ENCODE measurements around the gene LTBP1.

The LTBP1 gene

DNA sequence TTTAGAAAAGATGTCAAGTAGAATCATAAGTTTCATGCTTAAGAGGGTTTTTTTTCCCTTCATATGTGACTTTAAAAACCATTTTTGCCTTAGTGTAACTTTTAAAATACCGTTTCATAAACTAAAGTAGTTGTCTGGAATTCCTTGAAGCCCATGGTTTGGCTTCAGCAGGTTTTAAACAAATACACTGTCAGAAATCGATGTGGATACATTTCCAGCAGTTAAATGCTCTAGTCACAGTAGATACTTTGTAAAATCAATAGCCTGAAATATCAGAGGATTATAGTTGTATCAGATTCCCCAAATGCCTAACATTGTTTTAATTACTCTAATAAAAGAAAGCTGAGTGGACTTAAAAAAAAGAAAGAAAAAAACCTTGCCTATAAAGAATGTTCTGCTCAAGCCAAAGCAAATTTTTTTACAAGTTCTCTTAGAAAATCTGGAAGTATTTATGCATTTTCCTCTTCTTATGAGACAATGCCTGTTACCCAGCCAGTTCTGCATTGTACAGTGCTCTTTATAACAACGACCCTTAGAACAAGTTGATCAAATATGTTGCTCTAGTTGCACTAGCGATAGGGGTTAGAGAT is 260.5 kb downstream of the LTBP1 start:
- DNase-seq = no peak

DNA sequence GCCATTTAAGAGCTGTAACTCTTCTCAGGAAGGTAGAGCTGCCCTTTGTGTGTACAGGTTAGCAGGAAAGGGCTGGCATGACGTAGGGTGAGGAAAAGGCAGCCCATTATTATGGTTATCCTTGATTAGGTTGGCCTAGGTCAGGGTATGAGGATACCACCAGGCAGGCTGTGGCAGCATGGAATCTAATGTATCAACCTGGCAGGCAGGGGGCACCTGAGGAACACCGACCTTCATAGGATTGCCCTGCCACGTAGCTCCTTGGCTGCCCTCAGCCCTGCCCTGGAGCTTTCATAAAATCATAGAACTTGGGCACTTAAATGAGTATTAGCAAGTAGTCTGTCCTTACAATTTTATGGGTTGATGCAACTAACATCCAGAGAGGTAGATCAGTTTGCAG is 261.6 kb downstream of the LTBP1 start:
- DNase-seq = peak; percentile 4

GRCh38 chr2:33209976-33210375 is 263.2 kb downstream of the LTBP1 start:
- DNase-seq = no peak

- no peak for DNase-seq
These were observed 263.9 kb downstream of the LTBP1 start for GRCh38 chr2:33210626-33211025.

DNA sequence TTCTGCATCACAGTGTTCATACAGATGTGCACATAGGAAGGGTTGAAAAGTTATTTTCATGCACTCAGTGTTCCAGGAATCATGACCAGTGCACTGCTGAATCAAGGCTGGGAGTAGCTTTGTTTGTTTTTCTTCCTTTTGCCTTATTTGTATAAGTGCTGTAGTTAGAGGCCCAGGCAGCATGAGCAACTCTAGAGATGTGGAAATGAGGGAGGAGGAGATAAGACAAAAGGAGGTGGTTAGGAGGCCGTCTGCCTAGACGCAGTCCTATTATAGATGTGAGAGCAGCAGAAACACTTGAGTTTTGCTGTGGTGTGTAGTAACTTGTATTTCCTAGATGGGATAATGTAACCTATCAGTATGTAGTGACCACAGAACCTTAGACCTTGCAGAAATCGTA is 265.4 kb downstream of the LTBP1 start:
- DNase-seq = no peak

DNA sequence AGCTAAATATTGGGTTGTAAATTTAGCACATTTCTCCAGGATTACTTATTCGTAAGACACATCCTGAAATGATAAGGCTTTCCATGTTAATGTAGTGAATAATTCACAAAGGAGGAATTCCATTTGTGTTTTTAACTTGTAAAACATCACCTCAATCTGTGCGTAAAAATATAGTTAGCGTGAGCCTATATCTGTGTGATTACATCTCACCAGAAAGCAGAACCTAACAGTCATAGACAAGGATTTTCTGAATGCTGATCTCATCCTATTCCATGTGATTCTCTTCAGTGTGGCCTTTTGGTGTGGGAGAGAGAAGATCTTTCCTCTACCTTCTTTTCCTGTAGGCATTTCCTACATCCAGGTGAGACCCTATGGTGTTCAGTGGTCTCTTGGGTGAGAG is 266.5 kb downstream of the LTBP1 start:
- DNase-seq = no peak

- no peak for DNase-seq
These were observed 266.9 kb downstream of the LTBP1 start for GRCh38 chr2:33213648-33214047.

DNA sequence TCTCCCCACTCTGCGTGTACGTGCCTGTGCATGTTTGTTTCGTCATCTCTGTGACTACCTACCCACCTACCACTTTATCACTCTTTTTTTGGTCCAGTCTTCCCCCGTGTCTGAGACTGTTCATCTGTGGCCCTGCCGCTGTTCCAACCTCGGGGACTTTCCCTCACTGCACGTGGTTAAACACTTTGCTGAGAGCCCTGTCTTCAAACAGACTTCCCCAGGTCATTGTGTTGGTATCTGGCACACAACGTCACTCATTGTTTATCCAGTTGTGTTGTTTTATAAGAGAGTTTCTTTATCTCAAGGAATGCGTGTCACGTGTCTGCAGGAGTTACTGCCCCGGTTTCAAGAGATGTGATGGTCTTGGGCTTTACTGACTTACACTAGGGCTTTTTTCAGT is 267.7 kb downstream of the LTBP1 start:
- no peak for DNase-seq

DNA sequence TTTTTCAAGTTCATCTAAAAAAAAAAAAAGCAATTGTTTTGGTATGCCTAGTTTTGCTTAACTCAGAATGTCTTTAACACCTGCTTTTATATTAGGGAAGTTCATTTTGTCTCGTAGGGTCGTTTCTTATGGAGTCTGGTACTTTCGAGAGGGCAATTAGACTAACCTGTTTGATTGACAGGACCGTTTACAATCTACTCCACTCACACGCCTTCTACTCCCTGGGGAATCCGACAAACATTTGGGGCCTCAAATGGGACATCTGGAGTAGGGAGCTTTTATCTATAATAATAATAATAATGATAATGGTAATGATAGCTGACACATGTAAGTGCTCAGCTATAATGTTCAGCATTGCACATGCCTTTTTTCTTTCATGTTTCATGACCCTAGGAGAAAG is 268.1 kb downstream of the LTBP1 start:
- no peak for DNase-seq

DNA sequence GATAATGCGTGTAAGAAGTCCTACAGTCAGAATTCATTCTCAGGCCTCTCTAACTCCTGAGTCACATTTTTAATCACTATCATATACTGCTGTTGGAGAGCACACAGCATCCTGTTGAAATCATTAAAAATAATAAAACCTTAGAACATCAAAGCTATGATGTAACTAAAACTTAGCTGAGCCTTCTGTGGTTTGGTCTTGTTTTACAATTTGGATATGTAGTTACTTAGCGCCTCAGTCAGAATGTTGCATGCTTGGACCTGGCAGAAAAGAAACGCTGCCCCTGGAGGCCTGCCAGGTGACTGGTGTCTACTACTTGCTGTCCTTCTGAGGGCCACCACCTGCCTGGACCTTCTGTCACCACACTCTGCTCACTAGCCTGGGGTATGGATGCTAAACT is 268.5 kb downstream of the LTBP1 start:
- no peak for DNase-seq

DNA sequence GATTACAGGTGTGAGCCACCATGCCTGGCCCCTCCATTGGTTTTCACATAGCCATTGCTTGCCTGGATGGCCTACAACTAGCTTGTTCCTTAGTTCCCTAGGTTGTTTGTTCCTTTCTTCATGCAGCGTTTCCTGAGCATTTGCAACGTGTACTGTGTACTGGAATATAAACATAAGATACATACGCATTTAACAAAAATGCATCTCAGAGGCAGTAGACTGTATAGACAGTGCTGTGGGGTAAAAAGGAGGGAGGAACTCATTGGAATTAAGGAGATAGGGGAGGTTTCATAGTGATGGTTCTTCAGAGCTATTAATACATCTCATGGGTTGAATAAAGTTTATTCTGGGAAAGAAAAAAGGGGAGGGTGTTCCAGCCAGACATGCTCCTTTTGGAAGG is 269.2 kb downstream of the LTBP1 start:
- DNase-seq = no peak

GRCh38 chr2:33216508-33217182 is 269.9 kb downstream of the LTBP1 start:
- no peak for DNase-seq

GRCh38 chr2:33217406-33217805 is 270.7 kb downstream of the LTBP1 start:
- no peak for DNase-seq

GRCh38 chr2:33219114-33219513 is 272.4 kb downstream of the LTBP1 start:
- DNase-seq = no peak

GRCh38 chr2:33219850-33220275 is 273.1 kb downstream of the LTBP1 start:
- no peak for DNase-seq

- no peak for DNase-seq
These were observed 273.8 kb downstream of the LTBP1 start for GRCh38 chr2:33220533-33220932.

DNA sequence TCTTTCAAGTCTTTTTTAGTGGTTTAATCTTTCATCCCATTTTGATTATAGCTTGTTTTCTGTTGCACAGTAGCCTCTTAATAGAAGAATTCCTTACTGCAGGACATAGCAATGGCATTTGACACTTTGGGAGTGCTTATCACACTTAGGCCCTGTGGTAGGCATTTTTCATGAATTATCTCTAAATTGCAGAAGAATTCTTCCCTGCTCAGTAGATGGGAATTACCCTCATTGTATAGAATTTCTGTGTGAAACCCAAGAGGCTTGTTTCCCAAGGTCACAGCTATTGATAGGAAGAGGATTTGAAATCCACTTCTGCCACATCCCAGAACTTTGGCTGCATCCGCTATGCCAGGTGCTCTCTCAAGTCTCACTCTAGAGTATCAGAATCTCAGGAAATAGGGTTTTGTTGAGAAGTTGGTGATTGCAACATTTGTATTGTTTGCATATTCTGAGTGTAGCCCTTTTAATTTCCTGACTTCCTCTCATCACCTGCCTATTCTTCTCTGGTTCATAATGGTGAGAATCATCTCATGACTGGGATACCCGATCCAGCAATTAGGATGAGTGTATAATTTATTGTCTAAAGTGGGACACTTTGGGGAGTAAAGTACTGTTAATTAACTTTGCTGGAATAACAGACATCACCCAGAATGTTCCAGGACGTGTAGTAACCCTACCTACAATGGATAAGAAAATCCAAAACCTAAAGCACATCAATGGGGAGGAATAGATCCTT is 274.5 kb downstream of the LTBP1 start:
- DNase-seq = no peak

- no peak for DNase-seq
These were observed 275.6 kb downstream of the LTBP1 start for GRCh38 chr2:33222309-33222708.

DNA sequence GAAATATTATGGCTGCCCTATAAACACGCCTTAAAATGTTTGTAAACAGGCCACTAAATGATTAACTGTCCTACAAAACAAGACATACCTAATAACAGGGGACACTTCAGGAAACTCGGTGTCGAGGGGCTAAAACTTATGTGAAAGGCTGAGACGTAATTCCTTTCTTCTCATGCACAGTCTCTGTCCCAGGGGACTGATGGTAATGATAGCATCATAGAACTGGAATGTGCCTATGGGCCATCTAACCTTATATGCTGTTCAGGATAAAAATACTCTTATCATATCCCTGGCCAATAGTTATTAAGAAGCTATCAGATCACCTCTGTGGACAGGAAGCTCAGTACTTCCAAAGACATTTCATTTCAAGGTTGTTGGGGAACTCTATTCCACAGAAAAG is 277.1 kb downstream of the LTBP1 start:
- no peak for DNase-seq

DNA sequence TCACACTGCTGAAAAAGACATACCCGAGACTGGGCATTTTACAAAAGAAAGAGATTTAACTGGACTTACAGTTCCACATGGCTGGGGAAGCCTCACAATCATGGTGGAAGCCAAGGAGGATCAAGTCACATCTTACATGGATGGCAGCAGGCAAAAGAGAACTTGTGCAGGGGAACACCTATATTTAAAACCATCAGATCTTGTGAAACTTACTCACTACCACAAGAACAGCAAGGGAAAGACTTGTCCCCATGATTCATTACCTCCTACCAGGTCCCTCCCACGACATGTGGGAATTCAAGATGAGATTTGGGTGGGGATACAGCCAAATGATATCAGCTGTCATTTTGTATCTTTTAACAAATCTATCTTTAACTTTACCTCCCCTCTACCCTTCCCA is 278.6 kb downstream of the LTBP1 start:
- DNase-seq = no peak

GRCh38 chr2:33226546-33226945 is 279.8 kb downstream of the LTBP1 start:
- no peak for DNase-seq

- DNase-seq = no peak
These were observed 282.9 kb downstream of the LTBP1 start for GRCh38 chr2:33229646-33230045.

DNA sequence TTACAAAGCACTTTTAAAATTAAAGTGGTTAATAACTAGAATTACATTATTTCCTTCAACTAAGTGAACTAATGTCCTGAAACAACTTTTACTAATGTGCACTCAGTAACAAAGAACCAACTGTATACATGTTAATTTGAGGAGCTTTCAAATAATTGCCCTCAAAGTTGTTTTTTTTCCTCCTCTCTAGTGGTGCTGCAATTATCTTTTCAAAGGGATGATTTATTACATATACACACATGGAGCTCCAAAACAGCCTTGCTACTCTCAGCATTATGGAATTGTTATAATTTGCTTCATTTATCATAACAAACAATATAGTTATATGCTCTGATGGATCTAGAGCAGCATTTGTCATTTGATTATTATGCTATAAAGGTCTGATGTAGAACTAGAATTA is 283.4 kb downstream of the LTBP1 start:
- no peak for DNase-seq

DNA sequence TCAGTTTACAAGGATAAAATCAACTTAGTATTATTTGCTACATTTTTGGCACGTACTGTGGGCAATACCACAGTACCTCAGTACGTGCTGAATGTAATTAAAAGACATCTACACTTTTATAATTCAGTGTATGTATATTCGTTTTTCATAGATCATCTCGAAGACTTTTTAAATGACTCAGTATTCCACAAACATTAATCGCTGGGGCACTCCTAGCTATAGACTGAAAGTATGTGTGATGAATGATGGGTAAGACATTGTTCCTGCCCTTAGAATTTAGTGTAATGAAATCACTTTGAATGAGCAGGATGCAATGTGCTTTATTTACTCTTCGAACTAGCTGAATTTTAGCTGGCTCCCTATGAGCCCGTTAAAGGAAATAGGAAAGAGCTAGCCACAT is 284.1 kb downstream of the LTBP1 start:
- no peak for DNase-seq

All from CD4-positive, alpha-beta T cell treated with Interleukin-12 subunit alpha and Interleukin-12 subunit beta, for 1 hour (primary cell).